Measurements from ENCODE around the gene DCLK2.

The DCLK2 gene

DNA sequence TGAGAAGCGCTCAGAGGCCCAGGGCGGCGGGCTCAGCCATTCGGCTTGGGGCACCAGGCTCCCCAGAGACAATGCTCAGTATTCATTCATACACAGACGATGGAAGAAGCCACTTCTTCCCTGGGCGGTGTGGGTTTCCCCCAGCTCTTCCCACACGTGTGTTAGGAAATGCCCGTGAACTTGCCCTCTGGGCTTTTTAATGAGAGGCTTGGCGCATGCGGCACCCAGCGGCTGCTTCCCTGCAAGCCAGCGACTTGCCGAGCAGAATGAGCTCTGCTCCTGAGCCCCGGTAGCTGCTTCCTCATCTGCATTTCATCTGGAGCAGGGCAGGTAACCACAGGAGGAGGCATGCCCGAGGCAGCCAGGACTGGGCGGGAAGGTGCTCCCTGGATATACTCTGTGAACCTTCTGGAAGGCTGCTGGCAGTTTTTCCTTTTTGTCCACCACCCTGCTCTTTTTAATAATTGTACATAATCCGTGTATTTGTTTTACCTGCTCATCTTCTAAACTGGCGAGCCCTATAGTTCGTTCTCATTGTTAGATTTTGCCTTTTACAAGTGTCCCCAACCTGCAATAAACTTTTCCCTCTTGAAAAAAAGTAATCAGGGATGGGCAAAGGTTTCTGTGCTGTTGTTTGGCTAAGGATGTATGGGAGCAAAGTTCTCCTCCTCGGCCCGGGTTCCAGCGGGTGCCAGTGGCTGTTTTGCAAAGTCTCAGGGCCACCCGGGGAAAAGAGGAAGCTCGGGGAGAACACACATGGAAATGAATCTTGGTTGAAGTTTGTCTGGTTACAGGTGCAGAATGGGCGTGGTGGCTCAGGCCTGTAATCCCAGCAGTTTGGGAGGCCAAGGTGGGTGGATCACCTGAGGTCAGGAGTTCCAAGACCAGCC, 178.8 kb downstream of the DCLK2 start:
- DNase-seq (ENCODE audit: low read depth in 2 of 2, low spot score in 1 of 2): no peak

DNA sequence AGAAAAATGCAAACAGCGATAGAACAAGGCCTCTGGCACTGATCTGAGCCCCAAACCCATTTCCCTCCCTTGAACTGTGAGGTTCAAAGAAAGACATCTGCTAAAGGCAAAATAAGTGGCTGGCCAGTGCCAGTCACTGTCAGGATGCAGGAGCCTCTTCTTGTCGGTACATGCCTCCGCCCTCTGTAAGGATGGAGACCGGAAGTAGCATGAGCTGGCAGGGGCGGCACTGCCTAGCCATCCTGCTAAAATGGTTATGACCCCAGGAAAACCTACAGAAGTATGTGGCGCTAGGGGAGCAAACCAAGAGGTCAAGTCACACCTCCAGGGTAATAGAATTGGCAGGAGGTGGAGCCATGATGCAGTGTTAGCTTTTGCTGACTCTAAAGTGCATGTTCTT, 180.3 kb downstream of the DCLK2 start:
- no peak for DNase-seq (ENCODE audit: low read depth in 2 of 2, low spot score in 1 of 2)

DNA sequence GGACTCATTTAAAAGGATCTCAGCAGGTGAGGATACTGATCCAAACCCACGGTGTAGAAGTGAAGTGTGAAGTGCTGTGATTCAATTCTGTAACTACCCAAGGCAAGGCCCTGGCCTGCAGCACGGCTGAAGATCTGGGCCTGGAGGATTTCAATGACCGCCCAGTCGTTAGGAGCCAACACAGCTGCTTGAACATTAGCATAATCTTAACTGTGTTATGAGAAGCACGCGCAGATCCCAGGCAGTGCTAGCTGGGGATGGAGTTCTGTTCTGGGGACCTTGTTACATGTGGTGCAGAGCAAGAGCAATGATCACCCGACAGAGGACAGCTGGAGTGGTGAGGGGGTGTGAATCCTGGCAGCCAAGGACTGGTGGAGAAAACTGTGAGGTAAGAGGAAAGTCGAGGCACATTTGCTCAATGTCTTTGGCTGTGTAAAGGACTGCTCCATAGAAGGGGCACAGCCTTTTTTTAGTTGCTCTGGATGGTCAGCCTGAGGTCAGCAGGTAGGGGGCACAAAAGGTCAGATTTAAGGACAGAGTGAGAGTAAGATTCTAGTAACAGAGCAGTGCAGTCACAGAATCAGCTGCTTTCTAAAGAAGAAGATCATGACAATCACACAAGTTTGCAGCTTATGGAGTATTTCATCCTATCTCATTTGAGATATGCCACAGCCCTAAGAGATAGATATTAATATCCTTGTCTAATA, 181.8 kb downstream of the DCLK2 start:
- DNase-seq (ENCODE audit: low read depth in 2 of 2, low spot score in 1 of 2): no peak

DNA sequence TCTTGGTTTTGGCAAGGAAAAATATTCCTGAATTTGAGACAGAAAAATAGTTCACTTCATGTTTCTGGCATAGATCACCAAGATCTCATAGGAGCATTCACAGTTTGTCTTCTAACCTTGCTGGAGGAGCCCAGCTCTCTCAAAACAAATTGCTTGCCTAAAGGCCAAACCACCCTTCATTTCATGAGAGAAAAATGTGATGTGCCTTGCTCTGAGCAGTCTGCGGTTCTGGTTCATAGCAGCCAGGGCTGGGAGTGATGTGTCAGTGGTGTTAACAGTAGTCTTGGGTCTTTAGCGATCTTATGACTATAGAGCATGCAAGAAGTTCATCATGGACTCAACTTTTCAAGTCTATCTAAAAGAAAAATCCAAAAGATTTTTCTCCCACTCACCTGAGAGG, 183.3 kb downstream of the DCLK2 start:
- no peak for DNase-seq (ENCODE audit: low read depth in 2 of 2, low spot score in 1 of 2)

DNA sequence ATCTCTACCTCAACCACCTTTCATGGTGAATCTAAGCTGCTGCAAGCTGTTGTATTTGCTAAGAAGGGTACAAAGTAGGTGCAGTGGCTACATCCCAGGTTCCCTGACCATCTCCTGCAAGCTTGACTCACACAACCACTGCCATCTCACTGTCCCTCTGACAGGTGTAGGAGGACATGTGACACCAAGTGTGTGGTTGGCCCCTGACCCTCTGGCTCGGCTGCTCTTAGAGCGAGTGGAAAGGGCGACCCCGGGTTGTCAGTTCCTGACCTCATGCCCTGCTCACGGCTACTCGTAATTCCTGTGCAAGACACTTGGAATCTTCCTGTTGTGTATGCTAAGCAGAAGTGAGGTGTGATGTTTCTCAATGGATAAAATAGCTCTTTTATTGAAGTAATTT, 184.4 kb downstream of the DCLK2 start:
- no peak for DNase-seq (ENCODE audit: low read depth in 2 of 2, low spot score in 1 of 2)

DNA sequence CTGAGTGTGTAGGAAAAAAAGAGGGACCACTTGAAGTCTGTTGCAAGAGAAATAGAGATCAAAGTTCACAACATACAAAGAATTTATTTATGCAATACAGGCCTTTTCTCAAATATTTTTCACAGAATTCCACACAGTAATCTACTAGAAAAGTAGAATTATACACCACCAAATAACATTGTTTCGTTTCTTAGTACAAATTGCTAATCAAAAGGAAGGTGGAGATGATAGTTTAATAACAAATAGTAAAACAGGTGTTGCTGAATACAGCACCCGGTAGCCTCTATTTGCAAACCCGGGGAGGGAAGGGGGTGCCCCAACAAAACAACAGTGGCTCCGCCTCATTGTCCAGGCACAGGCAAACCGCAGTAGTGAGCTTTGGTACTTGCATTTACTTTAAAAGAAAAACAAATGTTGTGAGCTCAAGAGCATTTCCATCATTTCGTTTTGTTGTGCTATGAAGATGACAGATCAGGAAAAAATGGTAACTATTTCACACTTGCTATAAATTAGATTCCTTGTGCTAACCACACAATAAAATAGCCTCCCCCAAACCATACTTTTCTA, 186.4 kb downstream of the DCLK2 start:
- no peak for DNase-seq (ENCODE audit: low read depth in 2 of 2, low spot score in 1 of 2)

DNA sequence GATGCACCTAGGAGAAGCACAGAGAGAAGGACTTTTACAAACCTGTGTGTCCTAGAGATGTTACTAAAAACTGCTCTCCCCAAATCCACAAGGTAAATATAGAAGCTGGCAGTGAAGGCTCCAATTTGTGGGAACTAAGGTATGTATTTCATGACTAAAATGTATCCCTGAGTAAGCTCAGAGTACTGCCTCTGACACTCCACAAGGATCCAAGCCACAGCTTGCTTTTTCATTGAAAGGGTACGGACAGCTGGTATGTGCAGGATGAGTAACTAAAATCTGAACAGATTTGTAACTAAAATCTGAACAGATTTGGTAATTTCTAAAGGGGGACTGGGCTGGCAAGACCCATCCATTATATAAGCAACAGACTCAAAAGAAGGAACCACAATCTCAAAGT, 187.6 kb downstream of the DCLK2 start:
- no peak for DNase-seq (ENCODE audit: low read depth in 2 of 2, low spot score in 1 of 2)

DNA sequence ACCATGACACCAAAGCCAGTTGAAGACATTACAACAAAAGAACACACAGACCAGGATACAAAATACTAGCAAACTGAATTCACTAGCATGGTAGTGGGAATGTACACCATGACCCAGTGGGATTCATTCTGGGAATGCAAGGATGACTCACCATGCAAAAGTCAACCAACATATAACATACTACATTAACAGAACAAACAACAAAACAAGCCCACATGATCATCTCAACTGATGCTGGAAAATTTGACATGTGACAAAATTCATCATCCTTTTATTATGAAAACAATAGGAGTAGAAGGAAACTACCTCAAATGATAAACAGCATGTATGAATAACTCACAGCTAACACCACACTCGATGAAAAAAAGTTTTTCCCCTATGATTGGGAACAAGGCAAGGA, 190.2 kb downstream of the DCLK2 start:
- no peak for DNase-seq (ENCODE audit: low read depth in 2 of 2, low spot score in 1 of 2)

DNA sequence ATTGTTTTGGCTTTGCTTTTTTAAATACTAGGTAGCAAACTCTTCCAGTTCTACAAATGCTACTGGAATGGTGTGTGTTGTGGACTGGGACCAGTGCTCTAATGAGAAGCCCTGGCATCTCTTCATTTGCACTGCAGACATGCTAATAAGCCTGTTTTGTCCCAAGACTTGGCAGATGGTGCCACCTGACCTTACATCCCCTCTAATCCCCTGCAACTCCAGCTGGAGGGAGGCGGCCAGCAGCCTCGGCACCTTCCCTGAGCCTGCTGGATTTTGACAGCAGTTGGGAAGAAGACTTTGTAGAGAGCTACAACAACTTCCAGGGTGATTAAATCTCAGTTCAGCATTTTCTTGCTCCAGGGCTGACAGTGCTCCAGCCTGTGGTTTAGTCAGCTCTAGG, 200.0 kb downstream of the DCLK2 start:
- no peak for DNase-seq (ENCODE audit: low read depth in 2 of 2, low spot score in 1 of 2)

DNA sequence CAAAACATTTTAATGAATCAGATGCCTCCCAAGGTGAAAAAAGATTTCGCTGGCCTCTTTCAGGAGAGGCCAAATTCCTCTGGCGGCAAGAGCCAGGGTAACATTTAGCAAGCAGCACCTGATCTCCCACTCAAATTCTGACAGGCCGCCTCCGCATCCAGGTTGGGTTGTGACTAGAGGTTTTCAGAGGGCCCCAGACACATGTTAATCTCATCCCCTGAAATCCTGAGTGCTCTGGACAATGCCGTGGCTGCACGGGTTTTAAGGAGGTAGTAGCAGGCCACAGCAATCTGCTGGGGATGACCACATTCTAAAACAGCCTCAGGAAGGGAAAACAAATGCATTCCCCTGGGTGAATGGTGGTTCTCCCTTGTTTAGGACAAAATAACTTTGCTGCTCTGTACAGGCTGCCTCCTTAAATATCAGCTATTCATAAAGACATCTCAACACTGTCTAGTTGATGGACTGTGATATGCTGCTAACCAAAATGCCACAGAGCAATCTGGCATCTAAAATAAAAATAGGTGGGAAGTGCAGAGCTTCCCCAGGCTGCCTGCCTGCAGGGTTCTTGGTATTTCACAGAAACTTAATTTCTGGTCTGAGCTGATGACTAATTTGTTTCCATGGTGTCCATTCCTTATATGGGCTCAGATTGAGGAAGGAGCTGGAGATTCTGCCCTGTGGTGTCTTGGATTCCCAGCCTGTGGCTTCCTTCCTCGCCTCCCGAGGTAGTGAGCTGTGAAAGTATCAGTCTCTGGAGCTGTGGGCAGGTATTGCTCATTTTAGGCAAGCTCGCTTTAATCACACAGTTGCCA, 202.0 kb downstream of the DCLK2 start:
- no peak for DNase-seq (ENCODE audit: low read depth in 2 of 2, low spot score in 1 of 2)

DNA sequence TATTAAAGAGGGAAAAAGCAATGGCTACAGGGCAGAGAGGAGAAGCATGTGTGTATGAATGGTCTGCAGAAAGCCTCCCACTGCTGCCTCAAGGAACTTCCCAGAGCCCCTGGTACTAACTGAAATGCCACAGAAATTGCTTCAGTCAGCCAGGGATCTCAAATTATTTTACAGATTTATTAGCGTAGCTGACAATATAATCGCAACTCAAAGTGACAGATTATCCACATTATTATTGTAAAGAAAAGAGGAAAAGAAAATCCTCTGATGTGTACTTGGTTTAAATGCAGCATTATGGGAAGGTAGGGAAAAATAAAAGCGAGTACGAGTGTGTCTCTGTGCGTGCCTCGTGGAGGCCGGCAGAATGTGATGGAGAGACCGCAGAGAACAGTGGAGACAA, 202.7 kb downstream of the DCLK2 start:
- no peak for DNase-seq (ENCODE audit: low read depth in 2 of 2, low spot score in 1 of 2)

DNA sequence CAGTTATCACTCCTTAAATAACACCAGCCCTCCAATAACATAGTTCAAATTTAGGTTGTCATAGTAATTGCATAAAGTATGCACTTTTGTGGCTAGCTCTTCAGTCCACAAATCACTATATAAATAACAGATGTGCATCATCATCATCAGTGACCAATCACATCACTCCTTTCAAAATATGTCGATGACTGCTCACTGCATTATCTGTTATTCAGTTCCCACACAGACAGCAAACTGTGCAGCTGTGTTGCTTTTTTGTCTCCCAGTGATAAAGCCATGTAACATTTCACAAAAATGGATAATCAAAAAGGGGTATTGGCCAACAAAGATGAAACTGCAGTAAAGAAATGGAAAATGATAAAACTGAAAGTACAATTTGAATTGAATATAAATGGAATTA, 205.4 kb downstream of the DCLK2 start:
- DNase-seq (ENCODE audit: low read depth in 2 of 2, low spot score in 1 of 2): no peak

DNA sequence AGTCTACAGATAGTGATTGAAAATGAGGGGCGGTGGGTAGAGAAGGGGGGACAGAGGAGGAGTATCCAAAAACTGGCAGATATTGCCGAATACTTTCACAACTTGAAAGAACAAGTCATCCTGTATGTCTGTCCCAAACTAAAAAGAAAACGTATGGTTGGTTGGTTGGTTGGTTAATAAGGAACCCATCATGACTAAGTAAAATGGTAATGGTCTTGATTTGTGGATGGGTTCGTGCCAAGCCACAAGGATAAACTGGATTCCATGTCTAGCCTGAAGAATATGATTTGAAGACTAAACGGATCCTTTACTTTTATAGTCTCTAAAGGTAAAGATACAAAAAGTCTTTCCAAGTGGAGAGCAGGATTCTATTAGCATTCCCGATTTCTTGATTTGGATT, 208.4 kb downstream of the DCLK2 start:
- DNase-seq (ENCODE audit: low read depth in 2 of 2, low spot score in 1 of 2): no peak

DNA sequence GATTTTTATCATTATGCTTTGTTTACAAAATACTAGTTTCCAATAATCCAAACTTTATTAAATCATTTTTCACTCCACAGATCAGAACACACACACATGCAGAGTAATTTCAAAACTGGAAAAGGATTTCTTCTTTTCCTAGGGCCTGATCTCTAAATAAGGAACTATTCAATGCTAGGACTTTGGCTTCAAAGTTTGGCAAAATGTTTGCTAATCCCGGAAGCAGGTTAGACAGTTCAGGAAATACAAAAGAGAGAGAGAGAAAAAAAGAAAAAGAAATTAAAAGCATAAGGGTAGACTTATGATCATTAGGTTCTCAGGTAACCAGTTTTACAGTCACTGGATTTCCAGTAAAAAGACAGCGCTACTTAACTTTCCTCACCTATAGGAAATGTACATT, 211.0 kb downstream of the DCLK2 start:
- DNase-seq (ENCODE audit: low read depth in 2 of 2, low spot score in 1 of 2): no peak

DNA sequence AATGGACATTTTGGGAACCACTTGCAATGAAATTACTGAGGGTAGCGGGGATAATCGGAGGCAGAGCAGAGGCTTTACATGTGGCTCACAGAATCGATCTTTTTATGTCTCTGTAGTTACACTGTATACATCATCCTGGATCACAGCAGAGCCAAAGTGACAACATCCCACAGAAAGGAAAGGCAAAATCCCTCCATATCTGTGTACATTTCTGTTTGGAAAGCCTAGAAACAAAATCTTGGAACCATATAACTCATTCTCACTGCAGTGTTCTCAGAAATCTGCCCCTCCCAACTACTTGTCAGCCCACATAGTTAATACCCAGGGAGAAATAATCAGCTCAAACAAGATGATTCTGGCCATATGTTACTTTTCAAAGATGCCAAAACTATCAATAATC, 211.6 kb downstream of the DCLK2 start:
- DNase-seq (ENCODE audit: low read depth in 2 of 2, low spot score in 1 of 2): no peak

DNA sequence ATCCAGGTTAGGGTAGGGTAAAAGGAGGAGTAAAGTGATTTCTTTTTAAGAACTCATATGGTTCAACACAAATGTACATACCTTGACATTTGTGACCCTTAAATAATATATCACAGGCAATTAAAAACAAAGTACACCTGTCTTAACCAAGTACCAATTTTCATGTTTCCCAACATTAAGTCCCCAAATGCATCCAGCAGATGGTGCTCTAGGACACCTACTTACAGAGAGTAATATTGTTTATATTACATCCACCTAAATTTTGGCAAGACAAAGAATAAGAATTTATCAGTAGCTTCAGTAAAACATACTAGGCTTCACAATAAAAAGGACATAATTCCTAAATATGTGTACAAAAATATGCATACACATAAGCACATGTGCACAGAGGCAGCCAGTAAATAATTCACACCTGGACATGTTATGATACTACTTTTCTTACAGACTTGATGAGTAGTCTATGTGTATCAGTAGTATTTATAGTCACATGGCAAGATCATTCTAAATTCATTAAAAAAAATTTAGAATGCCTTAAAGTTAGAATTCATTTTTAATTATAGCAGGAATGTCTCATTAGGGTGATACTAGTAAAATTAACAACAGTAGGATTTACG, 219.7 kb downstream of the DCLK2 start:
- DNase-seq (ENCODE audit: low read depth in 2 of 2, low spot score in 1 of 2): no peak

DNA sequence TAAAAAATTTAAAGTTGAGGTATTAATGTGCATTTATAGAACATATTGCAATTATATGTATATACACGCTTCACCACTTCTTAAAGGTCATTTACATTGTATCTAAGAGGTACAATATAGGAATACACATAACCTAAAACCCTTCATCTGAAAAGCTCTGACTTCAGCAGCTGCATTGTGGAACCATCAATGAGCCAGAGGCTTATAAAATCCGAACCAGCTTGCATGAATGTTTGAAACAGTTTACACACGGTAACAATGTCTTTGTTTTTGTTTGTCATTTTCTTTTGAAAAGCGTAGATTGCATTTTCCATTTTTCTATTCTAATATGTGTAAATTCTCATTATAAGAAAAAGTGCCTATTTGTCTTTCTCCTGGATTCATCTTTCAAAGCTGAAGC, 221.6 kb downstream of the DCLK2 start:
- no peak for DNase-seq (ENCODE audit: low read depth in 2 of 2, low spot score in 1 of 2)

DNA sequence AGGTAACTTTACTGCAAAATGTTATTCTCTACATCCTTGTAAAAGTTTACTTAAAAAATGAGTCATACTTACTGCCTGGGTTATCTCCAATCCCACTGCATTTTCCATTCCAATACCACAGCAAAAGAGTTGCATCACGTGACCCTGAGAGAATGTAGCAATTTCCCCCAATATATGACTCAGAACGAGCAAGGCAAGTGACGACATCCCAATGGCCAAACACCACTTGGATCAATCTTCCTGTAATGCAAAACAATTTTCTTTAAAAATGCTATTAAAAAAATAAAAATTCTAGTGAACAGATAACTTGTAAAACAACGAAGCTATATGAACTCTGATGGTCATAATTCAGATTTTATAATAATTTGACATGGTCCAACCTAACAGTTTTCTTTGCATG, 224.3 kb downstream of the DCLK2 start:
- no peak for DNase-seq (ENCODE audit: low read depth in 2 of 2, low spot score in 1 of 2)

DNA sequence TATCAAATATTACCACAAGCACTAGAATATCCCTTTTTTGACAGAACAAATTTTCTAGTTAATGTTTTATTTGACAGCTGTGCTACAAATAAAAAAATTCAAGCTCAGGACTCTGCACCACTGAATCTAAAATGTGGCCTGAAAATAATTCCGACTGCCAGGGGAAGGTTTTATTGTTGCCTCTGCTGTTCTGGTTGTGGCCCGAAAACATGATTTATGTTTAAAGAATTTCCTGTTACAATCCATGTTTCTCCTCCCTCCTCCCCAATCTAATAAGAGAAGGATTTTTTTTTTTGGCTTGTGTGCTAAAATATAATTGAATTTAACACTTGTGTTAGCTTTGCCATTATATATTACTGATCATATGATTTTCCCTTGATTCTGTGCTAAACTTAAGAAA, 227.8 kb downstream of the DCLK2 start:
- no peak for DNase-seq (ENCODE audit: low read depth in 2 of 2, low spot score in 1 of 2)

DNA sequence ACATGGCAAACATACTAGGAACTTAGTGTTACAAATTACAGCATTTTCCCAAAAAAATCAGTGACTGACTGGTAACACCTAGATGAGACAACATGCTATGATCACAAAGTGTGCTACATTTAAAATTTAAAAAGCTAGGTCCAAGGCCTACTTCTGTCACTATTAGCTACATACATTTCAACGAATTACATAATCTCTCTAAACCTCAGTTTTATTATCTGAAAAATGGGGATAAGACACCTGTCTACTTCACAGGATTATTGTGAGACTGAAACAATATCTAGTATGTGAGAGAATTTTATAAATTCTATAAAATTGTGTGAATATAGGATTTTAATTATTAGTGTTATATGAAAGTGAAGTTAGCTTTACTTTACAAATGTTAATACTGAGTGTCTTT, 228.5 kb downstream of the DCLK2 start:
- DNase-seq (ENCODE audit: low read depth in 2 of 2, low spot score in 1 of 2): no peak

Data from stimulated activated CD8-positive, alpha-beta memory T cell treated with anti-CD3 and anti-CD28 coated beads, Interleukin-4, amount 100 ng/mL, for 4 hours (primary cell).